Measurements from ENCODE around the gene LLGL1. TPM values are rescaled to one million over a fixed set of nuclear protein-coding genes. Genes with fewer than 3 reads are reported as not detected.
"Not testable (repeated sequence)": the region's sequence is repeated elsewhere in the genome, so short reads cannot be mapped to it uniquely, and the experiment has no call there.

LLGL1 gene
- total RNA-seq, 4 donors from 2014 or later = 7.5 to 19.0 (median 15.4) TPM

GRCh38 chr17:18213666-18214270 lies 11.7 kb upstream of the LLGL1 start:
- Histone ChIP-seq H3K36me3 (peaks cover 0 to 23% (median 0%) of the 10 kb centered on the region in 3 donors), H3K27ac (no peak overlapping the region), H3K4me3 (no peak overlapping the region), H3K9me3 (no peaks in the 10 kb centered on the region), H3K4me1 (peaks cover 0 to 2% (median 0%) of the 10 kb centered on the region in 4 donors), H3K27me3 (no peaks in the 10 kb centered on the region)
- TF ChIP-seq POLR2A (IDR thresholded peaks at IDR 0.05) (no peak), CTCF (IDR thresholded peaks at IDR 0.05) (no peak)
- DNase-seq = no peak

GRCh38 chr17:18216906-18217305 lies 8.5 kb upstream of the LLGL1 start:
- not testable (repeated sequence) for H3K27ac ChIP-seq, H3K4me1 ChIP-seq, H3K4me3 ChIP-seq, H3K36me3 ChIP-seq, DNase-seq, H3K27me3 ChIP-seq, H3K9me3 ChIP-seq

GRCh38 chr17:18217412-18218015 lies 7.9 kb upstream of the LLGL1 start:
- H3K9me3 ChIP-seq = no peaks in the 10 kb centered on the region
- H3K27me3 ChIP-seq = no peaks in the 10 kb centered on the region
- peaks cover 0 to 8% (median 0%) of the 10 kb centered on the region in 4 donors for H3K4me1 ChIP-seq
- no peak overlapping the region for H3K4me3 ChIP-seq
- DNase-seq = peak; percentile 72 to 93 (median 84)
- H3K27ac ChIP-seq = no peak overlapping the region
- H3K36me3 ChIP-seq = no peaks in the 10 kb centered on the region
- TF ChIP-seq CTCF (IDR thresholded peaks at IDR 0.05) (peak; percentile 76 to 92 (median 86)), POLR2A (IDR thresholded peaks at IDR 0.05) (no peak)

GRCh38 chr17:18218756-18219415 lies 6.5 kb upstream of the LLGL1 start:
- Histone ChIP-seq H3K9me3 (no peaks in the 10 kb centered on the region), H3K27me3 (no peaks in the 10 kb centered on the region), H3K4me3 (no peak overlapping the region), H3K36me3 (no peaks in the 10 kb centered on the region), H3K27ac (no peak overlapping the region), H3K4me1 (peaks cover 0 to 8% (median 0%) of the 10 kb centered on the region in 4 donors)
- TF ChIP-seq POLR2A (IDR thresholded peaks at IDR 0.05) = no peak
- TF ChIP-seq CTCF (IDR thresholded peaks at IDR 0.05) = no peak
- no peak for DNase-seq

GRCh38 chr17:18224053-18224386 lies 1.4 kb upstream of the LLGL1 start:
- Histone ChIP-seq H3K36me3 (no peaks in the 10 kb centered on the region), H3K4me3 (no peak overlapping the region), H3K9me3 (no peaks in the 10 kb centered on the region), H3K27ac (peak overlapping the region in 2 of 4 donors; percentile 28 to 31), H3K27me3 (no peaks in the 10 kb centered on the region), H3K4me1 (peaks cover 3 to 22% (median 11%) of the 10 kb centered on the region in 4 donors)
- DNase-seq = no peak
- TF ChIP-seq POLR2A (IDR thresholded peaks at IDR 0.05) (no peak), CTCF (IDR thresholded peaks at IDR 0.05) (no peak)
